Activated B cell treated with CpG ODN at 0.5 μM for 24 hours (primary cell): ENCODE data around the gene SELENOP. TPM values are rescaled to one million over a fixed set of nuclear protein-coding genes. Genes with fewer than 3 reads are reported as not detected.
"Not testable (repeated sequence)": the region's sequence is repeated elsewhere in the genome, so short reads cannot be mapped to it uniquely, and the experiment has no call there.

ENCODE experiments used
- ATAC-seq: fragments of 200-7000 bp; cut with Tn5 transposase; one replicate; pipeline ENCODE4 v1.10.0; 2021; ENCODE audit warnings: low read depth, mild to moderate bottlenecking, moderate library complexity
- CTCF ChIA-PET: fragments of 350-600 bp; sonication (Branson Sonifier 250); formaldehyde crosslinking; loops from one replicate; lab custom pipeline; 2021; ENCODE audit warnings: antibody characterized with exemption; lab: Charles Lee
- POLR2A ChIA-PET: fragments of 350-600 bp; sonication (Branson Sonifier 250); formaldehyde crosslinking; loops from one replicate; lab custom pipeline; 2021; ENCODE audit warnings: antibody characterized with exemption; lab: Charles Lee
- DNase-seq: peaks from one replicate; pipeline ENCODE4 v3.0.0; 2022
- H3K27ac Mint-ChIP-seq: one replicate; pipeline ENCODE4 v1.8.0; 2020; ENCODE audit warnings: mixed read lengths
- H3K27me3 Mint-ChIP-seq: one replicate; pipeline ENCODE4 v1.8.0; 2021; ENCODE audit warnings: mixed read lengths
- H3K36me3 Mint-ChIP-seq: one replicate; pipeline ENCODE4 v1.8.0; 2021; ENCODE audit warnings: low read depth, mixed read lengths
- H3K4me1 Mint-ChIP-seq: one replicate; pipeline ENCODE4 v1.8.0; 2021; ENCODE audit warnings: mixed read lengths
- H3K4me3 Mint-ChIP-seq: one replicate; pipeline ENCODE4 v1.8.0; 2020; ENCODE audit warnings: mild to moderate bottlenecking, mixed read lengths
- H3K9me3 Mint-ChIP-seq: one replicate; pipeline ENCODE4 v1.8.0; 2020; ENCODE audit warnings: mixed read lengths
- intact Hi-C: fragments of 100-400 bp; cut with micrococcal nuclease; formaldehyde crosslinking; loops from one replicate; pipeline ENCODE4 v1.15.1; 2024
- total RNA-seq: library from RNA; stranded (reverse); gene quantifications from 2 replicates; pipeline ENCODE4 v1.2.3, GENCODE V29; 2022
- TF ChIP-seq, protein P1 (sequence below): fragments of 200-600 bp; IDR thresholded peaks from one replicate; pipeline ENCODE4 v1.8.0; 2022; ENCODE audit warnings: antibody characterized with exemption, mild to moderate bottlenecking

The SELENOP gene
- total RNA-seq, 1 donor from 2014 or later = not detected

DNA sequence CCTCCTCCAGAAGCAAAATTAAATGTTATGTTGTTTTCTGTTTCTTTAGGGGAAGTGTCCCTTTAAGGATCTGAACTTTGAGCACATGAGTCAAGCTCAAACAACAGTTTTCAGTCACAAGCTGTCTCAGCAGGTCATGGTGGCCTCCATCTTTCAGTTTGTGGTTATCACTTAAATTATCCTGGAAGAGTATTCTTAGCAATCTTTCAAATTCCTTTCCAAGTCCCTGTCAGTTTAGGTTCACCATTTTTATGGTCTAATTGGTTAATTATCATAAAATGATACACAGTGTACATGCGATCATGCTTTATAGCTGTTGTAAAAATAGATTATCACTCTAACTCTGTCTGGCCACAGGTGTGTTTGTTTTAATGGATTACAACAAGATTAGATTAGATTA is 43.1 kb upstream of the SELENOP start:
- ATAC-seq = no peak
- intact Hi-C loops = no loop called here
- CTCF ChIA-PET = no interaction called here

DNA sequence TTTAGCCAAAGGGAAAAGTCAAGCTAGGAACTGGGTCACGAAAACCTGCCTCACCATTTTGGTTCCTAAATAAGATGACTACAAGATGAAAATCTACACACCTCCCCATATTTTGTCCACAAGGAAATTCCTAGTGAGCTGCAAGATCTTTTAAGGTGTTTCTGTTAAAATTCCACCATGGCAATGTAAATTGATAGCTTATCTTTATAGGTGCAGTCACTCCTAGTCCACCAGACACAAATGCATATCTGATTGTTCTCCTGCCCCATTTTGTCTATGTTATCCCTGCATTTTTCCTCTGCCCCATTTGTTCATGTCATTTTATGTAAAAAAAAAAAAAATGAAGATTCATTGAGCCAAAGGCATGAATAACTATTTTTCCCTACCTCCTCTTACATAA is 41.1 kb upstream of the SELENOP start:
- intact Hi-C loops = no loop called here
- H3K27me3 Mint-ChIP-seq = peaks cover 5% of the 10 kb centered on the region
- no peak for ATAC-seq

More for the DNA sequence above, 43.1 kb upstream of the SELENOP start:
- TF ChIP-seq, protein P1, sequence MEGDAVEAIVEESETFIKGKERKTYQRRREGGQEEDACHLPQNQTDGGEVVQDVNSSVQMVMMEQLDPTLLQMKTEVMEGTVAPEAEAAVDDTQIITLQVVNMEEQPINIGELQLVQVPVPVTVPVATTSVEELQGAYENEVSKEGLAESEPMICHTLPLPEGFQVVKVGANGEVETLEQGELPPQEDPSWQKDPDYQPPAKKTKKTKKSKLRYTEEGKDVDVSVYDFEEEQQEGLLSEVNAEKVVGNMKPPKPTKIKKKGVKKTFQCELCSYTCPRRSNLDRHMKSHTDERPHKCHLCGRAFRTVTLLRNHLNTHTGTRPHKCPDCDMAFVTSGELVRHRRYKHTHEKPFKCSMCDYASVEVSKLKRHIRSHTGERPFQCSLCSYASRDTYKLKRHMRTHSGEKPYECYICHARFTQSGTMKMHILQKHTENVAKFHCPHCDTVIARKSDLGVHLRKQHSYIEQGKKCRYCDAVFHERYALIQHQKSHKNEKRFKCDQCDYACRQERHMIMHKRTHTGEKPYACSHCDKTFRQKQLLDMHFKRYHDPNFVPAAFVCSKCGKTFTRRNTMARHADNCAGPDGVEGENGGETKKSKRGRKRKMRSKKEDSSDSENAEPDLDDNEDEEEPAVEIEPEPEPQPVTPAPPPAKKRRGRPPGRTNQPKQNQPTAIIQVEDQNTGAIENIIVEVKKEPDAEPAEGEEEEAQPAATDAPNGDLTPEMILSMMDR = no peak
- no peak overlapping the region for H3K4me3 Mint-ChIP-seq
- no peak for DNase-seq
- H3K4me1 Mint-ChIP-seq = no peaks in the 10 kb centered on the region
- no peak overlapping the region for H3K27ac Mint-ChIP-seq
- peaks cover 6% of the 10 kb centered on the region for H3K27me3 Mint-ChIP-seq
- no peaks in the 10 kb centered on the region for H3K36me3 Mint-ChIP-seq
- no peaks in the 10 kb centered on the region for H3K9me3 Mint-ChIP-seq
- POLR2A ChIA-PET = no interaction called here

DNA sequence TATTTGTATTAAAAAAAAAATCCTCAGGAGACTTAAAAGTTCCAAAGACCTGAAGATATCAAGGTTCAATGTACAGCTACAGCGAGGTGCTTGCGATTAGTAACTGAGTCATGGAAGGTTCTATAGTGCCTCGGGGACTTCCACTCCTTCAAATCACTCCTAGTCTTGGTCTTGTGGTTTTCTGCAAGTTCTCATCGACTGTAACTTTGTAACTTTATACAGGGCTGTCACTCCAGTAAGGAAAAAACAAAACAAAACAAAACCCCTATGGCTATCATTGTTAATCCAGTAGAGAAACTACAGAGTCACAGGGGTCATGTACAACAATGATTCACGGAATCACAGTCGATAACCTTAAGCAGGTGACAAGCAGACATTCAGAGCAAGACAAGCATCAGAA is 39.8 kb upstream of the SELENOP start:
- no peaks in the 10 kb centered on the region for H3K36me3 Mint-ChIP-seq
- intact Hi-C loops = no loop called here
- TF ChIP-seq, protein P1 = no peak
- H3K27me3 Mint-ChIP-seq = peaks cover 5% of the 10 kb centered on the region
- H3K4me1 Mint-ChIP-seq = no peaks in the 10 kb centered on the region
- POLR2A ChIA-PET = no interaction called here
- no peak overlapping the region for H3K4me3 Mint-ChIP-seq
- DNase-seq (no peak), ATAC-seq (no peak)
- no peak overlapping the region for H3K27ac Mint-ChIP-seq
- no peaks in the 10 kb centered on the region for H3K9me3 Mint-ChIP-seq
- CTCF ChIA-PET = no interaction called here

More for the DNA sequence above, 41.1 kb upstream of the SELENOP start:
- CTCF ChIA-PET = no interaction called here
- TF ChIP-seq, protein P1 = no peak
- Mint-ChIP-seq H3K27ac (no peak overlapping the region), H3K4me1 (no peaks in the 10 kb centered on the region), H3K4me3 (no peak overlapping the region), H3K9me3 (no peaks in the 10 kb centered on the region), H3K36me3 (no peaks in the 10 kb centered on the region)
- POLR2A ChIA-PET = no interaction called here
- no peak for DNase-seq

DNA sequence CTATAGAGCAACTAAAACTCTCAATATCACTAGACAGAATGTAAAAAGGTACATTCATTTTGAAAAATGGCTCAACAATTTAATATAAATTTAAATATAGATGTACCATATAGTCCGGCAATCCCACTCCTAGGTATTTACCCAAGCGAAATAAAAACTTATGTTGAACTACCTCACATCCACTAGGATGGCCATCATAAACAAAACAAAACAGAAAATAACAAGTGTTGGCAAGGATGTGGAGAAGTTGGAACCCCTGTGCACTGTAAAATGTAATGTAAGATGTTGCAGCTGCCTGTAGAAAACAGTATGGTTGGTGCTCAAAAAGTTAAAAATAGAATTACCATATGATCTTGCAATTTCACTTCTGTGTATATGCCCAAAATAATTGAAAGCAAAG is 36.9 kb upstream of the SELENOP start:
- intact Hi-C loops = no loop called here
- Mint-ChIP-seq H3K4me3 (no peak overlapping the region), H3K9me3 (no peaks in the 10 kb centered on the region), H3K4me1 (no peaks in the 10 kb centered on the region), H3K27me3 (peaks cover 5% of the 10 kb centered on the region), H3K36me3 (no peaks in the 10 kb centered on the region), H3K27ac (no peak overlapping the region)
- CTCF ChIA-PET = no interaction called here
- TF ChIP-seq, protein P1 = no peak
- ATAC-seq = no peak
- POLR2A ChIA-PET = no interaction called here
- no peak for DNase-seq

DNA sequence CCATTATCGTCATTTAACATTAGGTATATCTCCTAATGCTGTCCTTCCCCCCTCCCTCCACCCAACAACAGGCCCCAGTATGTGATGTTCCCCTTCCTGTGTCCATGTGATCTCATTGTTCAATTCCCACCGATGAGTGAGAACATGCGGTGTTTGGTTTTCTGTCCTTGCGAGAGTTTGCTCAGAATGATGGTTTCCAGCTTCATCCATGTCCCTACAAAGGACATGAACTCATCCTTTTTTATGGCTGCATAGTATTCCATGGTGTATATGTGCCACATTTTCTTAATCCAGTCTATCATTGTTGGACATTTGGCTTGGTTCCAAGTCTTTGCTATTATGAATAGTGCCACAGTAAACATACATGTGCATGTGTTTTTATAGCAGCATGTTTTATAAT is 32.7 kb upstream of the SELENOP start:
- POLR2A ChIA-PET, H3K4me3 Mint-ChIP-seq, DNase-seq, H3K4me1 Mint-ChIP-seq, H3K27me3 Mint-ChIP-seq, H3K27ac Mint-ChIP-seq, H3K36me3 Mint-ChIP-seq, intact Hi-C loops, H3K9me3 Mint-ChIP-seq, ATAC-seq, CTCF ChIA-PET: not testable (repeated sequence)

DNA sequence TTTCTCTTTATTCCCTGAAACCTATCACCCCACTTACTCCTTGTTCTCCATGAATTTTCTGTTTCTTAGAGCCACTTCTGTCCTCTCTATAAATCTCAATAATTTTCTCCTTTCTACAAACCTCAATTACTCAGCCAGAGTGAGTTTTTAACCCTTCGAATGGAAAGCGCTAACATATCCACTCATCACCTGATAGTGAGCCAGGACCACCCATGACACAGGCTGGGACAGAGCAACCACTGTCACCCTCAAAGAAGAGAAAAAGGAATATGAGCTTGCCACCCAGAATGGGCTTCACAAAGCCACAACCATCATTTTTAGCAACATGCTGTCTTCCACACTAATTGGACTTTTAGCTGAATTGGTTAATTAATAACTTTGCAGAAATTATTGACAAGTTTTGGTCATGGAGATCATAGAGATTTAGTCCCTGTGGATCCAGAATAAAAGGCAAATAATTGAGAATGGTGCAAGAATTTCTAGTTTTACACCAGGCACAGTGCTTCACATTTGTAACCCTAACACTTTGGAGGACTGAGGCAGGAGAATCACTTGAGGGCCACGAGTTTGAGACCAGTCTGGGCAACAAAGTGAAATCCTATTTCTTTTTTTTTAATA is 32.1 kb upstream of the SELENOP start:
- intact Hi-C loops = no loop called here
- no peak overlapping the region for H3K4me3 Mint-ChIP-seq
- ATAC-seq (no peak), DNase-seq (no peak)
- ChIA-PET POLR2A (no interaction called here), CTCF (no interaction called here)
- H3K27ac Mint-ChIP-seq = no peak overlapping the region
- TF ChIP-seq, protein P1 = no peak
- no peaks in the 10 kb centered on the region for H3K4me1 Mint-ChIP-seq
- H3K9me3 Mint-ChIP-seq = no peaks in the 10 kb centered on the region
- no peaks in the 10 kb centered on the region for H3K36me3 Mint-ChIP-seq
- H3K27me3 Mint-ChIP-seq = peaks cover 3% of the 10 kb centered on the region
